Measurements from ENCODE around the gene CHRNA4. TPM values are rescaled to one million over a fixed set of nuclear protein-coding genes. Genes with fewer than 3 reads are reported as not detected.

CHRNA4 gene
- total and polyA plus RNA-seq, 12 donors = 0.06 to 0.57 (median 0.26) TPM; not detected in 5

GRCh38 chr20:63351811-63352591, 9.1 kb downstream of the CHRNA4 start:
- H3K27ac ChIP-seq = no peak overlapping the region
- 10 to 40% (median 27%) methylated on average over 2 to 28 of the region's 28 CpGs for WGBS, 4 donors
- no peak overlapping the region for H3K4me3 ChIP-seq
- no peaks in the 10 kb centered on the region for H3K36me3 ChIP-seq (replicated peaks in 1 of 2)
- no peaks in the 10 kb centered on the region for H3K4me1 ChIP-seq (replicated peaks in 1 of 2)
- no peak for TF ChIP-seq POLR2A (IDR thresholded peaks at IDR 0.05)
- TF ChIP-seq, protein P1, sequence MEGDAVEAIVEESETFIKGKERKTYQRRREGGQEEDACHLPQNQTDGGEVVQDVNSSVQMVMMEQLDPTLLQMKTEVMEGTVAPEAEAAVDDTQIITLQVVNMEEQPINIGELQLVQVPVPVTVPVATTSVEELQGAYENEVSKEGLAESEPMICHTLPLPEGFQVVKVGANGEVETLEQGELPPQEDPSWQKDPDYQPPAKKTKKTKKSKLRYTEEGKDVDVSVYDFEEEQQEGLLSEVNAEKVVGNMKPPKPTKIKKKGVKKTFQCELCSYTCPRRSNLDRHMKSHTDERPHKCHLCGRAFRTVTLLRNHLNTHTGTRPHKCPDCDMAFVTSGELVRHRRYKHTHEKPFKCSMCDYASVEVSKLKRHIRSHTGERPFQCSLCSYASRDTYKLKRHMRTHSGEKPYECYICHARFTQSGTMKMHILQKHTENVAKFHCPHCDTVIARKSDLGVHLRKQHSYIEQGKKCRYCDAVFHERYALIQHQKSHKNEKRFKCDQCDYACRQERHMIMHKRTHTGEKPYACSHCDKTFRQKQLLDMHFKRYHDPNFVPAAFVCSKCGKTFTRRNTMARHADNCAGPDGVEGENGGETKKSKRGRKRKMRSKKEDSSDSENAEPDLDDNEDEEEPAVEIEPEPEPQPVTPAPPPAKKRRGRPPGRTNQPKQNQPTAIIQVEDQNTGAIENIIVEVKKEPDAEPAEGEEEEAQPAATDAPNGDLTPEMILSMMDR (IDR thresholded peaks at IDR 0.05) = no peak
- no peaks in the 10 kb centered on the region for H3K9me3 ChIP-seq (replicated peaks in 1 of 3)
- no peaks in the 10 kb centered on the region for H3K27me3 ChIP-seq
- intact Hi-C loops (cut with DNase I) = no loop called here
- DNase-seq = peak in 2 of 7 donors; percentile 11 to 32

DNA sequence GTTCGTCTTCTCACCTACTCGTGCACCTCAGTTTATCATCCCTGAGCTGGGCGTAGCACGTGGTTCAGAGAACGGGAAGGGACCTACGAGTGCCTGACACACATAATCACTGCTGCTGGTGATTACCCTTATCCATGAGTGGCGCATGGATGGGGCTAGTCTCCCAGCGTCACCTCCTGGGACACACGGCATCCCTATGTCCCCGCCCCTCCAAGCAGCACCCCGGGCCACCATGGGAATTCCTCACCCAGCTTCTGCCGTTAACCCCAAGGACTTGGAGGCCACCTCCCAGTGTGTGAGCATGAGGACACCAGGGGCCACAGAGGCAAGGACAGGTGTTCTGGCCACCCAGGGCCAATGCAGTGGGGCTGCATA, 9.8 kb downstream of the CHRNA4 start:
- 70 to 88% (median 87%) methylated on average over 3 to 12 of the region's 12 CpGs for WGBS, 4 donors

DNA sequence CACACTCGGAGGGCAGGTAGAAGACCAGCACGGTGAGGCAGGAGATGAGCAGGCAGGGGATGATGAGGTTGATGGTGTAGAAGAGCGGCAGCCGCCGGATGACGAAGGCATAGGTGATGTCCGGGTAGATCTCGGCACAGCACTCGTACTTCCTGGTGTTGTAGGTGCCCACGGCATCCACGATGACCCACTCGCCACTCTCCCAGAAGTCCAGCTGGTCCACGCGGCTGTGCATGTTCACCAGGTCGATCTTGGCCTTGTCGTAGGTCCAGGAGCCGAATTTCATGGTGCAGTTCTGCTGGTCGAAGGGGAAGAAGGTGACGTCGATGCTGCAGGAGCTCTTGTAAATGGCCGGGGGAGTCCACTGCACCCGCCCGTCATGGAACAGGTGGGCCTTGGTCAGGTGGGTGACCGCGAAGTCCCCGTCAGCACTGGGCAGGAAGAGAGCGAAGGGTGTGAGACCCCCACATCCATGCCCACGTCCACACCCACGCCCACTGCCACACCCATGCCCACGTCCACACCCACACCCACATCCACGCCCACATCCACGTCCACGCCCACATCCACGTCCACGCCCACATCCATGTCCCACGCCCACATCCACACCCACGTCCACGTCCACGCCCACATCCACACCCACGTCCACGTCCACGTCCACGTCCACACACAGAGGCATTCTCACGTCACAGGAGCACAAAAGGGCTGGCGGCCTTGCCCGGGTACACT, 10.4 kb downstream of the CHRNA4 start:
- no peaks in the 10 kb centered on the region for H3K4me1 ChIP-seq (replicated peaks in 1 of 2)
- H3K36me3 ChIP-seq (replicated peaks in 1 of 2) = no peaks in the 10 kb centered on the region
- WGBS, 4 donors = 87 to 91% (median 89%) methylated on average over 26 to 46 of the region's 46 CpGs
- no peak overlapping the region for H3K27ac ChIP-seq
- no peak for DNase-seq
- no peaks in the 10 kb centered on the region for H3K9me3 ChIP-seq (replicated peaks in 1 of 3)
- H3K27me3 ChIP-seq = no peaks in the 10 kb centered on the region
- intact Hi-C loops (cut with DNase I) = no loop called here
- no peak for TF ChIP-seq POLR2A (IDR thresholded peaks at IDR 0.05)
- TF ChIP-seq, protein P1 (IDR thresholded peaks at IDR 0.05) = no peak
- H3K4me3 ChIP-seq = no peak overlapping the region

More for the DNA sequence above, 9.8 kb downstream of the CHRNA4 start:
- DNase-seq = no peak
- H3K4me1 ChIP-seq (replicated peaks in 1 of 2) = no peaks in the 10 kb centered on the region
- intact Hi-C loops (cut with DNase I) = no loop called here
- TF ChIP-seq POLR2A (IDR thresholded peaks at IDR 0.05) = no peak
- TF ChIP-seq, protein P1 (IDR thresholded peaks at IDR 0.05) = no peak
- no peaks in the 10 kb centered on the region for H3K27me3 ChIP-seq
- H3K4me3 ChIP-seq = no peak overlapping the region
- no peaks in the 10 kb centered on the region for H3K36me3 ChIP-seq (replicated peaks in 1 of 2)
- H3K27ac ChIP-seq = no peak overlapping the region
- H3K9me3 ChIP-seq (replicated peaks in 1 of 3) = no peaks in the 10 kb centered on the region

DNA sequence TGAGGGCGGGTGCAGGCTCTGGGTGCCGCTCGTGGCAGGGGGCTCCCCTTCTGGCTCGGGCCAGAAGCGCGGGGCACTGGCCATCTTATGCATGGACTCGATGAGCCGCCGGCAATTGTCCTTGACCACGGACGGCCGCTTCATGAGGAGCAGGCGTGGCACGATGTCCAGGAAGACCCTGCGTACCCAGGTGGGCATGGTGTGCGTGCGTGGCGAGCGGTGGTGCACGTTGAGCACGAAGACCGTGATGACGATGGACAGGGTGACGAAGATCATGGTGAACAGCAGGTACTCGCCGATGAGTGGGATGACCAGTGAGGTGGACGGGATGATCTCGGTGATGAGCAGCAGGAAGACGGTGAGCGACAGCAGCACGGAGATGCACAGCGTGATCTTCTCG, 11.0 kb downstream of the CHRNA4 start:
- Histone ChIP-seq H3K27ac (no peak overlapping the region), H3K4me1 (replicated peaks in 1 of 2) (no peaks in the 10 kb centered on the region), H3K4me3 (no peak overlapping the region), H3K9me3 (replicated peaks in 1 of 3) (no peaks in the 10 kb centered on the region), H3K36me3 (replicated peaks in 1 of 2) (no peaks in the 10 kb centered on the region), H3K27me3 (no peaks in the 10 kb centered on the region)
- TF ChIP-seq POLR2A (IDR thresholded peaks at IDR 0.05) = no peak
- TF ChIP-seq, protein P1 (IDR thresholded peaks at IDR 0.05) = no peak
- no peak for DNase-seq
- intact Hi-C loops (cut with DNase I) = no loop called here
- WGBS, 4 donors = 91 to 96% (median 92%) methylated on average over 32 to 33 of the region's 33 CpGs
